Endodermal cell (in vitro differentiated cells): ENCODE measurements around the gene INPPL1. TPM values are rescaled to one million over a fixed set of nuclear protein-coding genes. Genes with fewer than 3 reads are reported as not detected.
A peak's percentile ranks its signal among the peaks of the same experiment; 100 is the strongest.

ENCODE experiments used
- DNase-seq: peaks from one replicate; pipeline ENCODE4 v3.0.0-alpha.2; 2017
- H3K27ac ChIP-seq: 2 replicates; pipeline ENCODE4 v1.5.1; 2013; ENCODE audit warnings: mild to moderate bottlenecking, low read depth, low read length, moderate library complexity
- H3K27me3 ChIP-seq: 2 replicates; pipeline ENCODE4 v1.6.1; 2013; ENCODE audit warnings: mild to moderate bottlenecking, low read length, moderate library complexity; ENCODE audit not compliant: insufficient read depth, control insufficient read depth, poor library complexity, severe bottlenecking
- H3K36me3 ChIP-seq: 2 replicates; pipeline ENCODE4 v1.7.0; 2013; ENCODE audit warnings: mild to moderate bottlenecking, low read length, moderate library complexity; ENCODE audit not compliant: control insufficient read depth, insufficient read depth
- H3K4me1 ChIP-seq: one replicate; pipeline ENCODE4 v1.7.0; 2013; ENCODE audit warnings: low read length; ENCODE audit not compliant: control insufficient read depth, insufficient read depth
- H3K4me3 ChIP-seq: 2 replicates; pipeline ENCODE4 v1.5.1; 2013; ENCODE audit warnings: mild to moderate bottlenecking, low read length, moderate library complexity
- H3K9ac ChIP-seq: 2 replicates; pipeline ENCODE4 v1.6.1; 2013; ENCODE audit warnings: mild to moderate bottlenecking, low read length, moderate library complexity; ENCODE audit not compliant: poor library complexity, severe bottlenecking; ENCODE audit errors: extremely low read depth
- H3K9me3 ChIP-seq: 2 replicates; pipeline ENCODE4 v1.6.1; 2013; ENCODE audit warnings: mild to moderate bottlenecking, low read length, moderate library complexity; ENCODE audit not compliant: control insufficient read depth
- H3K27ac Mint-ChIP-seq: 2 replicates; pipeline ENCODE4 v1.8.0; 2020; ENCODE audit warnings: mixed read lengths
- H3K27me3 Mint-ChIP-seq: 2 replicates; pipeline ENCODE4 v1.8.0; 2021; ENCODE audit warnings: mild to moderate bottlenecking, mixed read lengths; ENCODE audit not compliant: insufficient read depth
- H3K36me3 Mint-ChIP-seq: 2 replicates; pipeline ENCODE4 v1.8.0; 2020; ENCODE audit warnings: low read depth, mixed read lengths
- H3K4me1 Mint-ChIP-seq: 2 replicates; pipeline ENCODE4 v1.8.0; 2020; ENCODE audit warnings: mixed read lengths
- H3K4me3 Mint-ChIP-seq: 2 replicates; pipeline ENCODE4 v1.8.0; 2020; ENCODE audit warnings: mild to moderate bottlenecking, moderate library complexity, mixed read lengths
- H3K9me3 Mint-ChIP-seq: 2 replicates; pipeline ENCODE4 v1.8.0; 2020; ENCODE audit warnings: mild to moderate bottlenecking, mixed read lengths
- WGBS, 2 experiments: methylation state at CpG; one replicate each; pipeline versions ENCODE4 v1.1.5 to v1.1.7; 2013; ENCODE audit warnings: missing lambda C conversion rate in 2 of 2, mixed read lengths in 1 of 2; ENCODE audit not compliant: insufficient coverage in 1 of 2, insufficient read length in 1 of 2; 5-methylcytosine and 5-hydroxymethylcytosine counted together
- total RNA-seq, 2 donors: library from RNA; stranded (reverse); fragmentation: NEBNext Ultra II Directional in 1 of 2; extraction: Animal tissue kit (Norgen Biotek cat#: 25700) in 1 of 2; gene quantifications; 2 replicates in 1 of 2; 3 replicates in 1 of 2; pipeline ENCODE4 v1.2.1, GENCODE V29; 2021
- TF ChIP-seq, protein P1 (sequence below): fragments of 200-600 bp; sonication (generic); conservative IDR thresholded peaks from 2 replicates; pipeline ENCODE4 v1.5.0; 2021; ENCODE audit warnings: antibody characterized with exemption, mild to moderate bottlenecking

The INPPL1 gene
- total RNA-seq, 2 donors from 2014 or later: 230 to 325 TPM

DNA sequence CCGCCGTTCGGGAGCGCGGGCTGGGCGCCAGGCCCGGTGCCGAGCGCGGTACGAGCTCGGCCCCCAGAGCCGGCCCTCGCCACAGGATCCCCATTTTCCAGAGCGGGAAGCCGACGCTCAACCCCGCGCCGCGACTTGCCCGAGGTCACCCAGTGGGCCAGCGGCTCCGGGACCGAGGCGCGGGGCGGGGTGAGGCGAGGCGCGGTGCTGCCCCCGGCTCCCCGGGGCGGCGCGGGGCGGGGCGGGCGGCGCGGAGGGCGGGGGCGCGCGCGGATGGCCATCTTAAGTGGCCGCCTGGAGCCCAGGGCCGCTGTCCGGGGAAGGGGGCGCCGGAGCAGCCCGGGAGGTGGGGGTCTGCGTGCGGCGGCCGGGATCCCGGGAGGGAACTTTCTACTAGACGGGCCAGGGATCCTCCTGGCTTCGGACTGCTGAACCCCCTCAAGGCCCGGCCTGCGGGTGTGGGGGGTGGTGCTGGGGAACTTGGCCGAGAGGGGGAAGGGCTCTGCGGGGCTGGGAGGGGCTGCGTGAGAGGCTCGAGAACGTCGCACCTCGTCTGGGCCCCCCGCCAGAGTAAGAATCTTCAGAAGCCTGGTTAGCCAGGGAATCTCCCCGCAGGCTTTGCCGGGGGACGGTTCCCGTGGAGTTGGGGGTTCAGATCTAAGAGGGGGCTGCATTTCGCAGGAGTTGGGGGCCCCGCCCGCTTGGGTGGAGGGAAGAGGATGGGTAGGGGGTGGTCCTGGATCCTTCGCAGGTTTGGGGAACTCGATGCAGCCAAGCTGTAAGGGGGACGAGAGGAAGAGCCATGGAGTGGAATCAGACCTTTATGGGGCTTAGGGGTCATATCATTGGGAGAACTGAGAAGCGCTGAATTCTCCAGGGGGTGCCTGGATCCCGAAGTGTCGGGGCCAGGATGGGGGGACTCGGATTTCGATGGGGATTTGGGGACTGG, 678 bp upstream of the INPPL1 start:
- Mint-ChIP-seq H3K9me3 (no peaks in the 10 kb centered on the region), H3K4me3 (peak overlapping the region; percentile 98), H3K36me3 (peaks cover 17% of the 10 kb centered on the region), H3K27ac (peak overlapping the region; percentile 97), H3K27me3 (peaks cover under 1% of the 10 kb centered on the region), H3K4me1 (peaks cover 32% of the 10 kb centered on the region)
- H3K9me3 ChIP-seq: no peaks in the 10 kb centered on the region
- DNase-seq: peak; percentile 88
- no peaks in the 10 kb centered on the region for H3K27me3 ChIP-seq
- peaks cover 16% of the 10 kb centered on the region for H3K4me1 ChIP-seq
- H3K9ac ChIP-seq: peak overlapping the region; percentile 86
- peak overlapping the region; percentile 97 for H3K4me3 ChIP-seq
- peak overlapping the region; percentile 83 for H3K27ac ChIP-seq
- whole genome bisulfite sequencing, 2 experiments: 0% methylated on average over 5 to 84 of the region's 84 CpGs
- peaks cover 28% of the 10 kb centered on the region for H3K36me3 ChIP-seq
- TF ChIP-seq, protein P1, sequence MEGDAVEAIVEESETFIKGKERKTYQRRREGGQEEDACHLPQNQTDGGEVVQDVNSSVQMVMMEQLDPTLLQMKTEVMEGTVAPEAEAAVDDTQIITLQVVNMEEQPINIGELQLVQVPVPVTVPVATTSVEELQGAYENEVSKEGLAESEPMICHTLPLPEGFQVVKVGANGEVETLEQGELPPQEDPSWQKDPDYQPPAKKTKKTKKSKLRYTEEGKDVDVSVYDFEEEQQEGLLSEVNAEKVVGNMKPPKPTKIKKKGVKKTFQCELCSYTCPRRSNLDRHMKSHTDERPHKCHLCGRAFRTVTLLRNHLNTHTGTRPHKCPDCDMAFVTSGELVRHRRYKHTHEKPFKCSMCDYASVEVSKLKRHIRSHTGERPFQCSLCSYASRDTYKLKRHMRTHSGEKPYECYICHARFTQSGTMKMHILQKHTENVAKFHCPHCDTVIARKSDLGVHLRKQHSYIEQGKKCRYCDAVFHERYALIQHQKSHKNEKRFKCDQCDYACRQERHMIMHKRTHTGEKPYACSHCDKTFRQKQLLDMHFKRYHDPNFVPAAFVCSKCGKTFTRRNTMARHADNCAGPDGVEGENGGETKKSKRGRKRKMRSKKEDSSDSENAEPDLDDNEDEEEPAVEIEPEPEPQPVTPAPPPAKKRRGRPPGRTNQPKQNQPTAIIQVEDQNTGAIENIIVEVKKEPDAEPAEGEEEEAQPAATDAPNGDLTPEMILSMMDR: no peak

DNA sequence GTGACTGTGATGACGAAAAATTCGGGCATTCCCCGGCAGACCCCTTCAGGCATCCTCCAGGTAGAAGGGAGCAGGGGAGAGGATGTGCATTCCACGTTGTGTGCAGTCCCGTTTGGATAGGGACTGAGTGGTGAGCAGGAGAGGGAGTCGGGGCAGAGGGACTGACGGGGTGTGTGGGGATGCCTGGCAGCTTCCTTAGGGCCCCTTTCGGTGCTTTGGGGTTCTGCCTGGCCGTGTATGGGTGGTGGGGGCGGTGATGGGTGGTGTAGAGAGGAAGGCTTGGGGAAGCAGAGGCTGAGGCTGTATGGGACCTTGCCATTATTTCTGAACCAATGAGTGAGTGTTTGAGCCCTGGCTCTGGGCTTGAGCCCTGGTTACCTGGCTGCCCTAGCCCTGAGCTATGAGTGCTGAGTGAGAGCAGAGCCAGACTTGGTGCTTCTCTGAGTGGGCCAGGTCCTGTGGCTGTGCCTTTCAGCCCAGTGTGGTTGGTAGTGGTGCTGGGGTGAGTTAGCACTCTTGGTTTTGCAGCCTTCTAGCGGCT, 914 bp downstream of the INPPL1 start:
- Mint-ChIP-seq H3K27me3 (no peaks in the 10 kb centered on the region), H3K4me1 (peaks cover 32% of the 10 kb centered on the region), H3K36me3 (peaks cover 32% of the 10 kb centered on the region), H3K9me3 (no peaks in the 10 kb centered on the region), H3K4me3 (peak overlapping the region; percentile 98), H3K27ac (peak overlapping the region; percentile 92)
- Histone ChIP-seq H3K4me1 (peaks cover 16% of the 10 kb centered on the region), H3K4me3 (peak overlapping the region; percentile 97), H3K9me3 (no peaks in the 10 kb centered on the region), H3K27ac (no peak overlapping the region), H3K9ac (peak overlapping the region; percentile 86), H3K36me3 (peaks cover 44% of the 10 kb centered on the region), H3K27me3 (no peaks in the 10 kb centered on the region)
- TF ChIP-seq, protein P1: no peak
- DNase-seq: peak; percentile 62
- 5 to 9% methylated on average over 6 to 11 of the region's 11 CpGs for WGBS, 2 experiments

DNA sequence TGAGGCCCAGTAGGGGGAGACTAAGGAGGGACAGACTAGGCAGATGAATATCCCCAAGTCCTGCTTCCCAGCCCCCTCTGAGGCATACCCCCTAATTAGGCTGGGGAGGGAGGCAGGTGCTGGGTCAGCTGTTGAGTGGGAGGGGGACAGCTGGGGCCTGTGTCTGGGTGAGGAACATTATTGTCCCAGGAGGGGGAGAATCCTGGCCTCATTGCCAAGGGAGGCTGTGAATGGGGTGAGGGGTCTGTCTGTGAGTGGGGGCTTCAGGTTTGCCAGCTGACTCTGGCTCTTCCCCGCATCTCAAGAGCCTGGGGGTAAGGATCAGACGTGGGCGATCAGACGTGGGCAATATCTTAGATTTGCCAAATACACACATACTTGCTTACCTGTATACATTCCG, 2.1 kb downstream of the INPPL1 start:
- peak overlapping the region; percentile 97 for H3K4me3 ChIP-seq
- peaks cover 56% of the 10 kb centered on the region for H3K36me3 ChIP-seq
- Mint-ChIP-seq H3K9me3 (no peaks in the 10 kb centered on the region), H3K36me3 (peaks cover 42% of the 10 kb centered on the region), H3K27me3 (no peaks in the 10 kb centered on the region), H3K4me1 (peaks cover 26% of the 10 kb centered on the region), H3K4me3 (peak overlapping the region; percentile 98), H3K27ac (no peak overlapping the region)
- peak; percentile 33 for DNase-seq
- no peak overlapping the region for H3K27ac ChIP-seq
- no peaks in the 10 kb centered on the region for H3K27me3 ChIP-seq
- WGBS, 2 experiments: 89 to 100% methylated on average over 1 to 5 of the region's 5 CpGs
- peak overlapping the region; percentile 15 for H3K9ac ChIP-seq
- peaks cover 16% of the 10 kb centered on the region for H3K4me1 ChIP-seq
- no peaks in the 10 kb centered on the region for H3K9me3 ChIP-seq
- TF ChIP-seq, protein P1: no peak
